Stimulated activated naive CD8-positive, alpha-beta T cell treated with anti-CD3 and anti-CD28 coated beads, Interleukin-15, amount 100 ng/mL, for 72 hours (primary cell): ENCODE results near the gene AKIRIN2.

ENCODE experiments used
- ATAC-seq: fragments of 150-1000 bp; cut with Tn5 transposase; 2 replicates; pipeline ENCODE4 v1.10.0; 2021; ENCODE audit warnings: mild to moderate bottlenecking, moderate library complexity
- DNase-seq, 2 donors: peaks; one replicate each; pipeline ENCODE4 v3.0.0; 2021 to 2022
- H3K27ac Mint-ChIP-seq, 2 donors: one replicate each; pipeline ENCODE4 v1.8.0; 2022; ENCODE audit warnings: mild to moderate bottlenecking in 2 of 2, mixed read lengths in 2 of 2, moderate library complexity in 2 of 2
- H3K27me3 Mint-ChIP-seq: one replicate; pipeline ENCODE4 v1.8.0; 2022; ENCODE audit warnings: mixed read lengths
- H3K4me1 Mint-ChIP-seq: one replicate; pipeline ENCODE4 v1.8.0; 2022; ENCODE audit warnings: mild to moderate bottlenecking, mixed read lengths
- H3K4me3 Mint-ChIP-seq, 2 donors: one replicate each; pipeline ENCODE4 v1.8.0; 2022; ENCODE audit warnings: mild to moderate bottlenecking in 2 of 2, mixed read lengths in 2 of 2, moderate library complexity in 1 of 2
- H3K9me3 Mint-ChIP-seq, 2 donors: one replicate each; pipeline ENCODE4 v1.8.0; 2022; ENCODE audit warnings: mixed read lengths in 2 of 2

Gene AKIRIN2

GRCh38 chr6:87683890-87684289 lies 18.1 kb downstream of the AKIRIN2 start:
- Mint-ChIP-seq H3K27ac (no peak overlapping the region), H3K4me1 (peaks cover 48% of the 10 kb centered on the region), H3K27me3 (no peaks in the 10 kb centered on the region), H3K4me3 (no peak overlapping the region), H3K9me3 (no peaks in the 10 kb centered on the region)
- DNase-seq (no peak), ATAC-seq (no peak)

- Mint-ChIP-seq H3K27ac (peak overlapping the region; percentile 13 to 20), H3K4me1 (peaks cover 55% of the 10 kb centered on the region), H3K9me3 (no peaks in the 10 kb centered on the region), H3K4me3 (peak overlapping the region in 1 of 2 donors; percentile 16), H3K27me3 (no peaks in the 10 kb centered on the region)
- DNase-seq = no peak
- peak; percentile 99 for ATAC-seq
These were observed 19.7 kb downstream of the AKIRIN2 start for GRCh38 chr6:87682310-87682709.

GRCh38 chr6:87675004-87675681 lies 26.9 kb downstream of the AKIRIN2 start:
- H3K4me1 Mint-ChIP-seq = peaks cover 19% of the 10 kb centered on the region
- no peak for DNase-seq
- no peaks in the 10 kb centered on the region for H3K9me3 Mint-ChIP-seq
- H3K27me3 Mint-ChIP-seq = no peaks in the 10 kb centered on the region
- ATAC-seq = no peak
- peak overlapping the region in 1 of 2 donors; percentile 5 for H3K27ac Mint-ChIP-seq
- H3K4me3 Mint-ChIP-seq = no peak overlapping the region

DNA sequence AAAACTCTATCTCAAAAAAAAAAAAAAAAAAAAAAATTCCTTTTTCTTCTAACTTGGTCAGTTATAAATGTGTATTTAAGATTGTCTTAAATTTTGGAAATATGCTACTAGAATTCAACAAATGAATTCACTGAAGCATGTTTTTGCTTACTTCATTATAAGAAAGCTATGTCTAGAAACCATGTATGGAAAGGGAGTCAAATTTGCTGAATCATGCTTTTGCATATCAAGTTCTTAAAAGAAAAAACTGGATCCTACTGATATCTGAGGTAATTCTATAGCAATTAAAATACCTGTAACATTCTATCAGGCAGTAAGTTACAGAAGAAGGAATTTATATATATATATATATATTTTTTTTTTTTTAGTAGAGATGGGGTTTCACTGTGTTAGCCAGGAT lies 27.7 kb downstream of the AKIRIN2 start:
- ATAC-seq (no peak), DNase-seq (no peak)
- peak overlapping the region in 1 of 2 donors; percentile 37 for H3K27ac Mint-ChIP-seq
- H3K4me3 Mint-ChIP-seq = no peak overlapping the region
- H3K27me3 Mint-ChIP-seq = no peaks in the 10 kb centered on the region
- peaks cover 14% of the 10 kb centered on the region for H3K4me1 Mint-ChIP-seq
- H3K9me3 Mint-ChIP-seq = no peaks in the 10 kb centered on the region

GRCh38 chr6:87673237-87673636 lies 28.8 kb downstream of the AKIRIN2 start:
- no peak overlapping the region for H3K27ac Mint-ChIP-seq
- H3K9me3 Mint-ChIP-seq = no peaks in the 10 kb centered on the region
- ATAC-seq (no peak), DNase-seq (no peak)
- peaks cover 14% of the 10 kb centered on the region for H3K4me1 Mint-ChIP-seq
- H3K27me3 Mint-ChIP-seq = no peaks in the 10 kb centered on the region
- H3K4me3 Mint-ChIP-seq = no peak overlapping the region

DNA sequence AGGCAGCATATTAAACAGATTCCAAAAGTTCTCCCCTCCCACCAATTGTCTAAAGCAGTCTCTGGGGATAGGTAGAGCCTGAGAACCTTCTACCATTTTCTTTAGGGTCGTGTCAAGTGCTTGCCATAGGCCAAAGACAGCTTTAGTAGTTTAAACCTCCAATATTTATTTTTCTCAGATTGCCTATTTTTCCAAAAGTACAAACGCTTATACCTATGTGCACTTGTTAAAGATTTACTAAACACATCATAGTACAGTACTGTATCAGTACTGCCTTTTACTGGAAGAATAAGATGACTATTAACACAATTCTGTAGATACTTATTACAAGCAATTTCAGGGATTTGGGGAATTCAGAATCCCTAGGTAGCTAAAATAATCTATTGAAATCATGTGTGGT lies 29.4 kb downstream of the AKIRIN2 start:
- no peak for ATAC-seq
- Mint-ChIP-seq H3K4me1 (peaks cover 10% of the 10 kb centered on the region), H3K9me3 (no peaks in the 10 kb centered on the region), H3K4me3 (no peak overlapping the region), H3K27ac (no peak overlapping the region), H3K27me3 (no peaks in the 10 kb centered on the region)
- DNase-seq = no peak

DNA sequence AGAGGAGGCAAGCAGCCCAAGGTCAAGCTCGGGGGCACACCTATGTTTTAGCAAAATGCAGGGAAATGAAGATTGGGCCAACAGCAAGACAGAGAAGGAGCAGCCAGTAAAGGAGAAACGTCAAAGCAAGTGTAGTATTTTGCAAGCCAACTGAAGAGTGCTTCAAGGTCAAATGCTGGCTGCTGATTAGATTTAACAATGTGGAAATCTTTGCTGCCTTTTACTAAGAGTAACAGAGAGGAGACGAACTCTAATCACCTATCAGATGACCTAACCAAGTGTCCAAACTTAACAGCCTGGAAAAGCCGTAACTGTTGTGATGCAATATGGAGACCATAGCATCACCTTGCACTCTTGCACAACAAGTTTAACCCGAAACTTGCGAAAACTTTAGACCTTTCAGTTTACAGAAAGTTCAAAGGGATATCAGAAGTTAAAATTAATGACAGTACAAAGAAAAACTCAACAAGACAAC lies 30.4 kb downstream of the AKIRIN2 start:
- no peak overlapping the region for H3K4me3 Mint-ChIP-seq
- H3K27ac Mint-ChIP-seq = no peak overlapping the region
- H3K9me3 Mint-ChIP-seq = no peaks in the 10 kb centered on the region
- no peak for DNase-seq
- H3K4me1 Mint-ChIP-seq = peaks cover 7% of the 10 kb centered on the region
- H3K27me3 Mint-ChIP-seq = no peaks in the 10 kb centered on the region
- ATAC-seq = no peak

DNA sequence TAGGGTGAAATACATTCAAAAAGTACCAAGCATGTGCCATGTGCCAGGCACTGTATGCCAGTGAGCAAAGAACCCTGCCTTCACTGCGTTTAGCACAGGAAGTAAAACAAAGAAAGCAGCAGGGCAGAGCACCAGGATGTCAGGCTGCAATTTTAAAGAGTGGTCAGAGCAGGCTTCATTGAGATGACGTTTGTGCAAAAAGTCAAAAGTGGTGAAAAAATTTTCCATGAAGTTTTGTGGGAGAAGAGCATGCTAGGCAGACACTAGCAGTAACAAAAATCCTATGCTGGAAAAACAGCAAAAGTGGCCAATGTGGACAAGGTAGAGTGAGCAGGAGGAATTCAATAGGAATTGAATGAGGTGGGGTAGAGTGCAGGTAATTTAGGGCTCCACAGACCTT lies 31.3 kb downstream of the AKIRIN2 start:
- Mint-ChIP-seq H3K27me3 (no peaks in the 10 kb centered on the region), H3K4me3 (no peak overlapping the region), H3K4me1 (peaks cover 7% of the 10 kb centered on the region), H3K27ac (peak overlapping the region in 1 of 2 donors; percentile 53), H3K9me3 (no peaks in the 10 kb centered on the region)
- no peak for DNase-seq
- no peak for ATAC-seq

- Mint-ChIP-seq H3K27ac (no peak overlapping the region), H3K4me1 (peaks cover 7% of the 10 kb centered on the region), H3K4me3 (no peak overlapping the region), H3K27me3 (no peaks in the 10 kb centered on the region), H3K9me3 (no peaks in the 10 kb centered on the region)
- DNase-seq (no peak), ATAC-seq (no peak)
These were observed 33.0 kb downstream of the AKIRIN2 start for GRCh38 chr6:87669051-87669450.

- DNase-seq (no peak), ATAC-seq (no peak)
- Mint-ChIP-seq H3K27me3 (no peaks in the 10 kb centered on the region), H3K27ac (no peak overlapping the region), H3K4me1 (peaks cover 7% of the 10 kb centered on the region), H3K9me3 (no peaks in the 10 kb centered on the region), H3K4me3 (no peak overlapping the region)
These were observed 34.0 kb downstream of the AKIRIN2 start for GRCh38 chr6:87668013-87668412.

DNA sequence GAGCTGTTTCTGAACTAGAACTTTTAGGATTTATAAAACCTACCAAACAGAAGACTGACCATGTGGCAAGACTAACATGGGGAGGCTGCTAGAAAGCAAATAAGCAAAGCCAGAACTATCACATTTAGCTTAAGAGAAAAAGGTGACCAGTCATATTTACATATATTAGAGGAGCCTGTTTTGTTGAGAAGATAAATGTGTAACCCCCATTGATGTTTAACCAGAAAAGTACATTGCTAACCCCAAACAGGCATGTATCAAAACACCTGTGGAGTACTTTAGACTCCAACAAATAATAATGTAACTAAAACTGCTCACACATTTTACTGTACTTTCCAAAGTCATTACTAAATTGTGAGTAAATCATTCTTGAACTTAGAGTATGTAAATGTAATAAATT lies 35.0 kb downstream of the AKIRIN2 start:
- Mint-ChIP-seq H3K27me3 (no peaks in the 10 kb centered on the region), H3K4me3 (no peak overlapping the region), H3K4me1 (peaks cover 7% of the 10 kb centered on the region), H3K27ac (peak overlapping the region in 1 of 2 donors; percentile 27), H3K9me3 (no peaks in the 10 kb centered on the region)
- no peak for ATAC-seq
- DNase-seq = no peak

DNA sequence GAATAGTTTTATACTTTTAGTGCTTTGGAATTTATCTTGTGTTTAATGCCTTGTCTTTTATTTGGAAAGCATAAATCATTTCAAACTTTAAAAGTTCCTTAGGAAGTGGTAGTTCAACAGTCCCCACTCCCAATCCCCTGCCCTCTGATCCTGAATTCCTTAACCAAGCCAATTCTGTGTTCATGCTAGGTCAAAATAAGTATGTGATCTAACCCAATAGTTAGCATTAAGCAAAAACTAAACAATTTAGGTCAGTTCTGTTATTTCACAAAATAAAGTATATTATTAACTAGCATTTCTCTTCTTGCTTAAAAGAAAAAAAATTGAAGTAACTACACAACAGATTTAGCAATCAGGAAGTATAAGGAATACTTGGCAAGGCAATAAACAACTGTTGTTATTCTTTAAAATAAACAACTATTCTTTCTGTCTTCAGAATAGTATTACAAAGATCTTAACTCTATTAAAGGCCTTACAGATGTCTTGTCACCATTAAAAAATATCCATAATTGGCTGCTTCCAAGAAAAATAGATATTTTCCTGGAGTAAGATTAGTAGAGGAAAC lies 37.0 kb downstream of the AKIRIN2 start:
- H3K27ac Mint-ChIP-seq = no peak overlapping the region
- ATAC-seq = no peak
- H3K4me1 Mint-ChIP-seq = no peaks in the 10 kb centered on the region
- no peaks in the 10 kb centered on the region for H3K27me3 Mint-ChIP-seq
- no peaks in the 10 kb centered on the region for H3K9me3 Mint-ChIP-seq
- no peak overlapping the region for H3K4me3 Mint-ChIP-seq
- no peak for DNase-seq

- ATAC-seq (no peak), DNase-seq (no peak)
- no peak overlapping the region for H3K4me3 Mint-ChIP-seq
- H3K27me3 Mint-ChIP-seq = no peaks in the 10 kb centered on the region
- no peaks in the 10 kb centered on the region for H3K4me1 Mint-ChIP-seq
- no peak overlapping the region for H3K27ac Mint-ChIP-seq
- H3K9me3 Mint-ChIP-seq = no peaks in the 10 kb centered on the region
These were observed 38.6 kb downstream of the AKIRIN2 start for GRCh38 chr6:87663434-87663833.

DNA sequence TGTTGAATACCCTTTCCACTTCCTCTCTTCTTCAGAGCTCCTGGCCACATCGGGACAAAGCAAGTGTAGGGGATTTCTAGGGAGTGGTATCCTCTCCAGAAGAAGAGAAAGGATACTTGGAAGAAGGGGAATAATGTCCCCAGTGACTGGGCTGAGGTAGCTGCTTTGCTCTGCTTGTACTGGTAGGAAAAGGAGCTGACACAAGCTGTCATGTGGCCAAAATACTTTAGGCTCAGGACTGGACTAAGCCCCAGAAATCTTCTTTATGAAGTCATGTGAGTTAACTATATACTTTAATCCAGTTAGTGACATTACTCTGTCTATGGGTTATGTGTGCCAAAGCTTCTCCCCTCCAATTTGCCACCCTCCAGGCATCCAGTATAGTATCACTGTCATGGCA lies 40.5 kb downstream of the AKIRIN2 start:
- no peak for DNase-seq
- Mint-ChIP-seq H3K4me3 (no peak overlapping the region), H3K27me3 (no peaks in the 10 kb centered on the region), H3K9me3 (no peaks in the 10 kb centered on the region), H3K27ac (peak overlapping the region in 1 of 2 donors; percentile 74), H3K4me1 (peaks cover 7% of the 10 kb centered on the region)
- ATAC-seq = no peak

GRCh38 chr6:87661016-87661415 lies 41.0 kb downstream of the AKIRIN2 start:
- Mint-ChIP-seq H3K27ac (peak overlapping the region; percentile 33 to 74), H3K4me3 (no peak overlapping the region), H3K9me3 (no peaks in the 10 kb centered on the region)

DNA sequence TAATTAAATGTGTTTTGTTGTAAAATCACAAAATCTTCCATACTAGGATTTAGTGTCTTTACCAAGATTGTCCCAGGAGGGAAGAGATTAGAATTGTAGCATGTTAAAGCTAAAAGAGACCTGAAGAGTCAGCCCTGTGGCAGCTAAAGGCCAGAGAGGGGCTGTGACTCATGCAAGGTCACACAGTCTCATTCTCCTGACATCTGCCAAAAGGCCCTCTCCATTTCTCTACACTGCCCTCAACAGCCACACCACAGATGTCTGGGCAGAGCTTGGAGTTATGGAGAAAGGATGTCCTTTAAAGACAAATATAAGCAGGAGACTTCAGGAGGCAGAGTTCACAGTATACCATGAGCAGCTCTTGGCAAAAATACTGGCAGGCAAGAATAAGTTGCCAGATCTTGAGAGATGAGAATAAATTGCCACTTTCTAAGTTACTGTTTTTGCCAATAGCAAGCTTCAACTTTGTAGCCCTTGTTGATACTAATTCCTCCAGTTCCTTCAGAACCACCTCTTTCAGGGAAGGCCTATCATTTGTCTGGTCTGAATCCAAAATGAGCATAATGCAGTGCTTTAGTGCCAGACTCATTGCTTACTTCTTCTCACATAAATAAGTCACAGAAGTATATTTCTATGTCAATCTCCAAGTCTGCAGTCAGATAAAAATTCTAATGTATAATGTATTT lies 41.7 kb downstream of the AKIRIN2 start:
- H3K4me3 Mint-ChIP-seq = no peak overlapping the region
- DNase-seq (no peak), ATAC-seq (no peak)
- H3K27me3 Mint-ChIP-seq = no peaks in the 10 kb centered on the region
- H3K4me1 Mint-ChIP-seq = peaks cover 9% of the 10 kb centered on the region
- no peaks in the 10 kb centered on the region for H3K9me3 Mint-ChIP-seq
- peak overlapping the region; percentile 33 to 82 for H3K27ac Mint-ChIP-seq

More at GRCh38 chr6:87661016-87661415, 41.0 kb downstream of the AKIRIN2 start:
- DNase-seq (no peak), ATAC-seq (no peak)
- Mint-ChIP-seq H3K4me1 (peaks cover 9% of the 10 kb centered on the region), H3K27me3 (no peaks in the 10 kb centered on the region)
